Testis (tissue), 2 donors: ENCODE measurements around the gene OR6K6.

Source experiments
- CTCF ChIP-seq, 3 experiments: fragments of 450-650 bp in 2 of 3; fragments of 200-600 bp in 1 of 3; sonication (generic) in 1 of 3; IDR thresholded peaks; one replicate each; pipeline ENCODE4 v1.5.1; 2016 to 2019; ENCODE audit warnings: antibody characterized with exemption in 3 of 3, mild to moderate bottlenecking in 2 of 3, moderate library complexity in 1 of 3
- POLR2A ChIP-seq: fragments of 450-650 bp; IDR thresholded peaks from one replicate; pipeline ENCODE4 v1.6.1; 2017; ENCODE audit warnings: antibody characterized with exemption, mild to moderate bottlenecking, moderate library complexity

DNA sequence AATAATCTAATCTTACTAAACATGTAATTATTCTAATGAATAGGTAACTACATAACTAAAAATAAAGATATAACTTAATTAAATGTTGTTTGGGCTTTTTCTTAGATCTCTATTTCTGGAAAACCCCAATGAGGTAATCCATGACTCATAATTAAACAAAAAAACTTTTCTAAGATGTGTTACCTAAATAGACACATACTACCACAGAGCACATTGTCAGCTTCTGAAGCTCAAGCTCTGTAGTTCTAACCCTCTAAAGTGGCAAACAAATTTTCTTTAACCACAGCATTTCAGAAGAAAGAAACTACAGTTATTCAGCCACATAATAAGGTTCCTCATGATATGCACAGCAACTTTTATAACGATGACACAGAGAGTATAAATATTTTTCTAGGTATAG is 38.2 kb upstream of the OR6K6 start:
- TF ChIP-seq CTCF (IDR thresholded peaks at IDR 0.05) (no peak), POLR2A (no peak)
